DMS 273 (cell line): ENCODE data around the gene PTPN7.
"Not testable (repeated sequence)": the region's sequence is repeated elsewhere in the genome, so short reads cannot be mapped to it uniquely, and the experiment has no call there.

Experiments
- DNase-seq: peaks from one replicate; lab custom pipeline; 2025; ENCODE audit not compliant: unreplicated experiment; lab: John Stamatoyannopoulos, UW

PTPN7 gene

DNA sequence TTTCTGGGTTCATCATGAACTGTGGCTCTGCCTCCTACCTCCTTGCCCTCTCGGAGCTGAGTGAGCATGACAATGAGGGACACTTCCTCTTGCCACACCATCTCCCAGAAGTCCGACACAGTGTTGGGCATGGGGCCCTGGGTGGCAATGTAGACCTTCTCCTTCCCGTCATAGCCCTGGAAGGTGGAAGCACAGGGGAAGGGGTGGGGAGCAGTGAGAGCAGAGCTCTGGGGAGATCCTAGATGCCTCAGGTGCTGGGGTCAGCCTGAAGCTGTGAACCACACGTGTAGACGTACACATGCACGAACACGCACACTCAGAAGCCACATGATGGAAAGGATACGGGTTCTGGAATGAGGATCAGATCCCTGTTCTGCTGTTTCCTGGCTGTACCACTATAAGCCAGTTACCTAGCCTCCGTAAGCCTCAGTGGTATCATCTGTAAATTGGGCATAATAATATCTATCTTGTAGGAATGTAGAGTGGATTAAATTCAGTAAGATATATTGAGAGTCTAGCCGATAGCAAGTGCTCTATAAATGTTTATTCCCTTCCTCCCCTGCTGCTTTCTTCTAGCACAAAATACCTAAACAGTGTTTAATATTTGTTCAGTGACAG lies 6.1 kb downstream of the PTPN7 start:
- DNase-seq: no peak

DNA sequence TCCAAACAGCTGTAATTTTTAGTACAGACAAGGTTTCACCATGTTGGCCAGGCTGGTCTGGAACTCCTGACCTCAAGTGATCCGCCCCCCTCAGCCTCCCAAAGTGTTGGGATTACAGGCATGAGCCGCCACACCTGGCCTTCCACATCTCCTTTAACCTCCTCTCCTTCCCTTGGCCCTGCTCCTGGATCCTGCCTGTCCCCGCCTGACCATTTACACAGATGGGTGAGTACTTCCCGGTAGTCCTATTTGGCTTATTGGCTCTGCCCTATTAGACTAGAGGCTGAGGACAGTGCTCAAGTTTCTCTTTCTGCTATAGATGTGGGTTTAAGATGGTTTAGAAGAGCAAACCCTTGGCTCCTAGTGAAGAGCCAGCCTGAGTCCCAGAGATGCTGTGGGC lies 7.1 kb downstream of the PTPN7 start:
- no peak for DNase-seq

DNA sequence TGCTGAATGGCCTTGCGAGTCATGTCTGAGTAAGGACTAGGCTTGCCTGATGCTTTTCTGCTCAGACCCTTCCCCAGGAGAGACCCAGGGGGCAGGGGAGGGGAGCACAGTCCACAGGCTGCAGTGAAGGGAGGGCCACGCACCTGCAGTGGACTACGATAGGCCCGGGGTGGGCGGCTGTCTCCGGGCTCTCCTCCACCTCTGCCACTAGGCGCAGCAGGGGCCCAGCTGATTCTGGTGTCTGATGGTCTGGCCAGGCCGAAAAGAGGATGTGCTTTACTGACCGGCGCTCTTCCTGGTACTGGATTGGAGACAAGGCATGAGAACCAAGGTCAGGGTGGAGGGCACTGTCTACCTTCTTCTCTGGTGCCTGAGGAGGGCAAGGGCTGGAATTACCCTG lies 8.0 kb downstream of the PTPN7 start:
- no peak for DNase-seq

DNA sequence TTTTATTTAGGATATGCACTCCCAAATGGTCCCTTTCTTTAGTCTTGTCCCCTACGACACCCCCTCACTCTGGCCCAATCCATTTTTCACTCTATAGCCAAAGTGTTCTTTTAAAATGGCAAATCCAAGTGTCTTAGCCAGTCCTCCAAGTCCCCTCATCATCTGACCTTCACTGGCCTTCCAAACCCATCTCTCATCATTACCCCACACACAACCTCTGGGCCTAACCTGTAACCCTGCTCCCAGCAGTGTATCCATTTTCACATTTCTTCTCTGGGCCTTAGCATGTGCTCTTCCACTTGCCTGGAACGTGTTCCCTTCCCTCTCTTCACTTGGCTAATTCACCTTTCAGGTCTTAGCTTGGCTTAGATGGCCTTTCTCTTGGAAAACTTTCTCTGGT lies 9.4 kb downstream of the PTPN7 start:
- DNase-seq: no peak

DNA sequence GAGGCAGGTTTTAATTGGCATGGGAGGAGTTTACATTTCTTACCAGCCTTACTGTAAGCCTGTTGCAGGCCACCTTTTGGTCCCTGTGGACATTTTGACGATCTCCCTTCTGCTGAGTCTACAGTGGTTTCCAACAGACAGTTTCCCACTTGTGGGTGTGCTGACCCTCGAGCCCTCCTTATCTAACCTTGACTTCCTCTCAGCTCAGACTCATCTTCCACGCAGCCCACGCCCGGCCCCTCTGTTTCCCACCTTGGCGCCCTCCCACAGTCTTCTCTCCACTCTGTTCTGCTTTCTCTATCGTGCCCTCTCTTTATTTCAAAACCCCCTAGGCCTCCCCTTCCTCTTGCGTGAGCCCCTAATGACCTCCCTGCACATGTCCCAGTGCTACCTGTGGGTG lies 9.8 kb downstream of the PTPN7 start:
- no peak for DNase-seq

DNA sequence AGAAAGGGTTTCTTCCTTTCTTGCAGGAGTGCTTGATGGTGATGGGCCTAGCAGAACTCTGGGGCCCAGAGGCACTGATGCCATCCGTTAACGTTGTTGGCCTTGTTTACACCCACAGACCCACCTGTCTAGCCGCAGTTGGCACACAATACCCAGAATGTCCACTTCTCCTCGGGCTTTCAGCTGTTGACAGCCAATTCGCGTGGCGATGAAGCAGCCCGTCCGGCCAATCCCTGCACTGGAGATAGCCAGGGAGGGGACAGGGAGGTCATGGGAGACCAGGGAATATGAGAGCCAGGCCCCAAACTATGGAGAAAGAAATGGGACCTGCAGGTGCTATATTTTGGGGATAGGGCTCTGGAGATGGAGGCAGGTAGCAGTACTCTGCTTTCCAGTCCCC lies 10.2 kb downstream of the PTPN7 start:
- DNase-seq: no peak

DNA sequence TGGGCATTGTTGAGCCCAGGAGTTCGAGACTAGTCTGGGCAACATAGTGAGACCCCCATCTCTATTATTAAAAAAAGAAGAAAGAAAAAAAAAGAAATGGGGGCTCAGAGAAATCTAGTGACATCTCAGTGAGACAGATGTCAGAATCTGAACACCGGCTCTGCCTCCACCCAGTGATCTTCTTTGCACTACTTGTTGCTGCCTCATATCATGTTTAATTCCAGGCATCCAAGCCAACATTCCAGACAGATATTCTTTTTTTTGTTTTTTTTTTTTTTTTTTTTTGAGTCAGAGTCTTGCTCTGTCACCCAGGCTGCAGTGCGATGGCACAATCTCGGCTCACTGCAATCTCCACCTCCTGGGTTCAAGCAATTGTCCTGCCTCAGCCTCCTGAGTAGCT lies 10.8 kb downstream of the PTPN7 start:
- no peak for DNase-seq

DNA sequence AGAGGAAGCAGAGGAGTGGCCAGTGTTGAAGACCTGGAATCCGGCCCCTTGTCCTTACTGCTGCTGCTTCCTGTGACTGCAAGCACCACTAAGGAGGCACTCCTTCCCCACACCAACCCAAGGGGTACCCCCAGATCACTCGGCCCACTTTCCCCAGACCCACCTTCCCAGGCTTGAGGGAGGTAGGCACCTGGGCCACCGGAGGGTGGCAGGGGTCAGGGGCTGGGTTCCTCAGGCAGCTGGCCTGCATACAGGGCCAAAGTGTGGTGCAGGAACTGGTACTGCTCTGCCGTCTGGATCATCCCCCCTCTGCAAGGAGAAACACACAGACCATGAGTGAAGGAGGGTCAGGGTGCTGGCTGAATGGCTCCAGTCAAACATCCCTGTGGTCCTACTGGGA lies 12.0 kb downstream of the PTPN7 start:
- DNase-seq: no peak

DNA sequence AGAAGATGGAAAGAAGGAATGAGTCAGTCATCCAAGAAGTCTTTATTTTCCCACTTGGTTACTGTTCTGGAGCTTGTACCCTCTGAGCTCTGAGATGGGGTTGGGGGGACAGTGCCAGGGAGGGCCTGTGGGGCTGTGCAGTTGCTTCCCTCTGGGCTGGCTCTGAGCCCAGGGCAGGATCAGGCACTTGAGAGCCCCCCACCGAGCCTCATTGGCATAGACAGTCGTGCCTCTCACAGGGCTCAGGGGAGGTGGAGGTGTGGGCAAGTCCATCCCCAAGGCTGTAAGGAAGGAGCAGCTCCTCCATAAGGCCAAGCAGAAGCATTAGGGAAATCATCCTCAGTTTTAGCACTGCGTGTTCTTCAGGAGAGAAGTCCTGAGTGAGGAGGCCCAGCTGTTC lies 13.4 kb downstream of the PTPN7 start:
- no peak for DNase-seq

DNA sequence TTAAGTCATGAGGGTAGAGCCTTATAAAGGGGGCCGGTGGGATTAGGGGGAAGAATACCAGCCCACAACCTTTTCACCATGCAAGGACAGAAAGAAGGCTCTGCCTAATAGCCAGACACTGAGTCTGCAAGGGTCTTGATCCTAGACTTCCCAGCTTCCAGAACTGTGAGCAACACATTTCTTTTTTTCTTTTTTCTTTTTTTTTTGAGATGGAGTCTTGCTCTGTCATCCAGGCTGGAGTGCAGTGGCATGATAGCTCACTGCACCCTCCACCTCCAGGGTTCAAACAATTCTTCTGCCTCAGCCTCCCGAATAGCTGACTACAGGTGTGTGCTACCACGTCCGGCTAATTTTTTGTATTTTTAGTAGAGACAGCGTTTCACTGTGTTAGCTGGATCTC lies 14.1 kb downstream of the PTPN7 start:
- DNase-seq: no peak

DNA sequence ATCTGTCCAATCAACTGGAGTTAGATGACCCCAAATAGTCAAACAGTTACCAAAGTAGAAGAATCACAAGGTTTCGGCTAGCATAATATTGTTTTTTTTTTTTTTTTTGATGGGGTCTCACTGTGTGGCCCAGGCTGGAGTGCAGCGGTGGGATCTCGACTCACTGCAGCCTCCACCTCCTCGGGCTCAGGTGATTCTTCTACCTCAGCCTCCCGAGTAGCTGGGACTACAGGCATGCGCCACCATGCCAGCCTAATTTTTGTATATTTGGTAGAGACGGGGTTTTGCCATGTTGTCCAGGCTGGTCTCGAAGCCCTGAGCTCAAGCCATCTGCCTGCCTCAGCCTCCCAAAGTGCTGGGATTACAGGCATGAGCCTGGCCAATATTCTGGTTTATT lies 14.7 kb downstream of the PTPN7 start:
- DNase-seq: not testable (repeated sequence)

DNA sequence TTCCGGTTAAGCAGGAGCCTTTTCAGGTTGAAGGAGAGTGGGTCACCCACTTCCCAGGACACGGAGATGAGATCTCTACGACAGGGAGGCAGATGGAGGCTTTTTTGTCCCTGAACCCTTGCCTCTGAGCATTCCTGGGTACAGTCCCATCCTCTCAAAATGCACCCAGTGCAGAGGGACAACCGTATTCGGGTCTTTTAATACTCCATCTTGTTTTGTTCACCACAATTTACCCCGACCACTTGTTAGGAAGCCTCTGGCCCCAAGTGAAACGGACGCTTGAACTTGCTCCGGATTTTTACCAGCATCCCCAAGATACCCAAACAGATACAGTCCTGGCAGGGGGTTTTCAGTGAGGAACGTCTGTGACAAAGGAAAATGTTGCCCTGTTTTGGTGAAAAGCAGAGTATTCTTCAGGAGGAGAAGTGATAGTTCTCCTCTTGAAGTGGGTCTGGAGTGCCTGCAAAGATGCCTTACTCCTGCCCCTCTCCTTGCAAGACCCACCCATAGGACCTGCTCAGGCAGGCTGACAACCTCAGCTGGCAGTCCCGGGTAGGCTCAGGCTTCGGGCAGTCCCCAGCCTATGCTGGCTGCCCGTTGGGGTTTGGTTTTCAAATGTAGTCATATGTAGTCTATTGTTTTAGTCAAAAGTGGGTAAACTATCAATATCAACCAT lies 15.2 kb downstream of the PTPN7 start:
- no peak for DNase-seq

DNA sequence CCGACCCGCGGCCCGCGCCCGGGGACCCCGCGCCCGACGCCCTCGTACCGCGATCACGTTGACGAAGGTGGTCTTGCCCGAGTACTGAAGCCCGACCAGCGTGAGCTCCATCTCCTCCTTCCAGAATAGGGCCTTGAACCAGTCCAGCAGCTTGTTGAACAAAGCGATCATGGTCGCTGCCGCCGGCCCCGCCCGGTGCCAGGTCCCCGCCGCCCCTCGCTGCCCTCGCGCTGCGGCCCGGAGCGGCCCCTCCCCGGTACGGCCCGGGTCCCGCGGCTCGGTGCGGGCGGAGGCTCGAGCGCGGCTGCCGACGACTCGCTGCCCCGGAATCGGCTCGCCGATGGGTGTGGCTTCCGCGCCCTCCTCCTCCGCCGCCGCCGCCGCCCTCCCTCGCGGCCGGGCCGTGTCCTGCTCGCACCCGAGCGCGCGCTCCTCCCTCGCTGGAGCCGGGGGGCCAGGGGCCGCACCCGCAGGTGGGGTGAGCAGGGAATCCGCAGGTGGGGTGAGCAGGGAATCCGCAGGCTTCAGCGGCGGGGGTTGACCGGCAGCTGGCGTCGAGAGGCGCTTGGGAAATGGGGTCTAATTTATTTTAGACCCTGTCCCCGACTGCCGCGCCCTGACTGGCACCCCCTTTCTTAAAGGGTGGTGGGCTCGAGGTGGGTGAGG lies 15.9 kb downstream of the PTPN7 start, which contains the start of gene ARL8A:
Gene ARL8A, minus strand, starts transcription at position 336 of the 666 bp plus-strand sequence. Its CDS starts 165 bp downstream, at position 171.
- DNase-seq: peak; percentile 82

DNA sequence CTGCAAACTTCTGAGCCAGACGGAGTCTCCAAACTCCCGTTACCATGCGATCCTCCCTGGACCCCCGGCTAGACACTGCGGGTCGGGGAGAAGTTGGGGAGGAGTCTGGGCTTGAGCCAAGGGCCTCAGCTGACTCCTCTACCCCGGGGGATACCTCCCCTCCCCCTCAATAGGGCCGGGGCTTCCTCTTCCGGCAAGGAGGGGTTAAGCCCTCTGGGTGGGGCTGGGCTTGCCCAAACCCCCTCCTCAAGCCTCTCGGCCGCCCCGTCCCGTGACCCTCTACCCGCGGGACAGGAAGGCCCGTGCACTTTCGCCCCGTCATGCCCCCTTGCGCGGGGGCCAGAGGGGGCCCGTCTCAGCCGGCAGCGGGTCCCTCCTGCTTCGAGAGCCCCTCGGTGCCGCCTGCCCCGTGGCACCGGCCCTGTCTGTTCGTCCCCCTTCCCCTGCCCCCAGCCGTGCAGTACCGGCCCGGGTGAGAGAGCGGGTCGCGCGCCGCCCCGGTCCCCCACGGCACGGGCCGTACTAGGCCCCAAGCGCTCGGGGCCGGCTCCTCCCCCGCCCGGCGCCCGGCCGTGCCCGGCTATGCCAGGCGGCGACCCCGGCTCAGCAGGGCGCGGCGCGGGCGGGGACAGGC lies 16.5 kb downstream of the PTPN7 start:
- peak; percentile 51 for DNase-seq

DNA sequence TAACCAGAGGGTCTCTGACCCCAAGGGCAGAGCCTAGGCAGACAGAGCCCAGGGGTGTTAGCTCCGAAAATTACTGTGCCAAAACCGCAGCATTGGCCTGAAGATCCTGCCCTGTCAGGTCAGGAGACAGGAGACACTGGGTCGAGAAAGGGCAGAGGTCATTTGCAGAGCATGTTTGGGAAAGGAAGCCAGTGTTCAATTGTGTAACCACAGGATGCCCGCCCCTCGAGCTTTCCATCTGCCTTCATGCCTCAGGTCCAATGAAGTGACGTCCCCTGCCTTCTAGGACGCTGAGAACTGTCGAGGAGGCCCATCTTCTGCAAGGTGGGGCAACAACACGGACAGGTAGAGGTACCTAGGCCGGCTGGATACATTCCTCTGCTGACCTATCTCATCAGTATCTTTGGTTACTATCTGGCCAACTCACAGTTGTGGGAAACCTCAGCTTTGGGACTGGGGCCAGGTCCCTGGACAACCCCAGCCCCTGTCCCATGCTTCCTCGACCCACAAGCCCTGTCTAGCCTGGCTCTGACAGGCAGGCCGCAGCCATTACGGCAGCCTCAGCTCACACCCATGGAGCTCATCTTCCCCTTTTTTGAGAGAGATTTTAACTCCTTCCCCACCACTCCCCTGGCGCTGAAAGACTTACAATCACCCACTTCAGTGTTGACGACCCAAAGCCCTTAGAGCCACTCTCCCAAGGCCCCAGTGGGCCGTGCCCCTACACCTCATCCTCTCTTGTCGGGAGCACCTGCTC lies 17.2 kb downstream of the PTPN7 start:
- no peak for DNase-seq

DNA sequence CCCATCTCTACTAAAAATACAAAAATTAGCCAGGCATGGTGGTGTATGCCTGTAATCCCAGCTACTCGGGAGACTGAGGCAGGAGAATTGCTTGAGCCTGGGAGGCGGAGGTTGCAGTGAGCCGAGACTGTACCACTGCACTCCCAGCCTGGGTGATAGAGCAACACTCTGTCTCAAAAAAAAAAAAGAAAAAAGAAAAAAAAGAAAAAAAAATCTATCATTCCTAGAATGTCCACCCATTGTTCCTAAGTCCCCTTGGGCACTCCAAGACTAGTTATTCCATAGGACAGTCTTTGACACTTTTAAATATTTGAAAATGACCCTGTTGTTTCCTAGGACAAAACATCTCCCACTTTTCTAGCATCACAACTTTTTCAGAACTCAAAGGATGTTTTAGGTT lies 18.9 kb downstream of the PTPN7 start:
- not testable (repeated sequence) for DNase-seq

DNA sequence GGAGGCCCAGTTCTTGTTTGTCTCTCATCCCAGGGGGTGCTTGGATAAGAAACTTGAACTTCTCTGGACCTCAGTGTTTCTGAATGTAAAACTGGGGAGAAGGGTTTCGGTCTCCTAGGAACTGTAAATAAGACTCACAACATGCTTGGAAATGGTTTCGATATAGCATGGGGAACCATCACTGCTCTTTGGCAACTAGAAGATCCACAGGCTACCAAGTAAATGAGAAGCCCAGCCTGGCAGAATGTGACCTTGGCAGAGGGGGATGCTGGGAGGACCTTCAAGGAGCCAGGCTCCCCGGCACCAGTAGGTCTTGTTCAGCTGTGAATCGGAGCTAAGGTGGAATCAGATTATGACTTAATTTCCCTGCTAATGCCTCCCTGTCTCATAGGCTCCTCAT lies 19.6 kb downstream of the PTPN7 start:
- no peak for DNase-seq

DNA sequence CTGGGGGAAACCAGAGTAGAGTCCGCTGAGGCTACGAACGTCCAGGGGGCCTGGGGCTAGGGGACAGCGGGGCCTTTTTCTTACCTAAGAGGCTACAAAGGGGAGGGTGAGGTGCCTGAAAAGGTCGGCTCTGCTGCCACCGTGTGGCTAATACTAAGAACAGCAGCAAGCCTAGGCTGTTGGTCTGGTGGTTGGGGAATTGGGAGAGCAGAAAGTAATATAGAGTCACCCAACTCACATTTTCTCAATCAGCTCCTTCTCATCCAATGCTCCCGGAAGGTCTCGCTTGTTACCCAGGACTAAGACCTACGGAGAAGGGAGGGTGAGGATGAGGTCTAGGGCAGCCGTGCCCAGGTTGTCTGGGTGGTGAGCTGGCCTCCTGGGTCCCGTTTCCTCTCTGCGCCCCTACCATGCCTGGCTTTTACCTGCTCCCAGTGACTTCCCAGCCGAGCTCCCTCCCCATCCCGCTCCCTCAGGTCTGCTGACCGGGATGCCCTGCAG lies 25.1 kb downstream of the PTPN7 start:
- peak; percentile 86 for DNase-seq

DNA sequence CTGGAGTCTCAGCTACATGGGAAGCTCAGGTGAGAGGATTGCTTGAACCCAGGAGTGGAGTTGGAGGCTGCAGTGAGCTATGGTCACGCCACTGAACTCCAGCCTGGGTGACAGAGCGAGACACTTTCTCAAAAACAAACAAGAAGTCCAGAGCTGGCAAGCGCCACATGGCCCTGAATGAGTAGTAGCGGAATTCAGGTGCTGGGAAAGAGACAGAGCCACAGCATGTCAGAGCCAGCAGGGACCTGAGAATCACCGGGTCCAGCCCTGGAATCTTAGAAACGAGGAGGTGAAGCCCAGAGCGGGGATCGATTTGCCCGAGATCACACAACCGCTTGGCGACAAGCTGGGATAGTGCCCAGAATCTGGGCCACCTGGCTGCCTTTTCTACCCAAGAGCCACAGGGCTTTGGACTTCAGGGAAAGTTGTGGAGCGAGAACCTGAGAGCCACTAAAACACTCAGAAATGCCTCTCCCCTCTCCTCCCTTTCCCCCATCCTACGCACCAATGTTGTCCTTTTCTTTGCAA lies 25.7 kb downstream of the PTPN7 start:
- DNase-seq: peak; percentile 52

DNA sequence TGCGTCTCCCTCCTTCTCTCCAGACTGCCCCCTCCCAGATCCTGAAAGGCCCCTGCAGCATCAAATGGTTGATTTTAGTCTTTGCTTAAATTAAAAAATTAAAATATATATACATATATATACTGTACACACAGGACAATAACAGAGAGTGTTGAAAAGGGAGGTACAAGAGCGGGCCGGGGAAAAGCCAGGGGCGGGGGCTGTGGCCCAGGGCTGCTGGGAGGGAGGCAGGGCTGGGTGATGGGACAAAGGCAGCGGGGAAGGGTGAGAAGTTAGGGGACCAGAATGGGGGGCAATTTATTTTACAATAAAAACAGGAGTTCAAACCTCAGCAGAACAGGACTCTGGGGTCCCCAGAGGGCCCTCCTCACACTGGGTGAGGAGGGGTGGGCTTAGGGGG lies 26.4 kb downstream of the PTPN7 start:
- DNase-seq: no peak

DNA sequence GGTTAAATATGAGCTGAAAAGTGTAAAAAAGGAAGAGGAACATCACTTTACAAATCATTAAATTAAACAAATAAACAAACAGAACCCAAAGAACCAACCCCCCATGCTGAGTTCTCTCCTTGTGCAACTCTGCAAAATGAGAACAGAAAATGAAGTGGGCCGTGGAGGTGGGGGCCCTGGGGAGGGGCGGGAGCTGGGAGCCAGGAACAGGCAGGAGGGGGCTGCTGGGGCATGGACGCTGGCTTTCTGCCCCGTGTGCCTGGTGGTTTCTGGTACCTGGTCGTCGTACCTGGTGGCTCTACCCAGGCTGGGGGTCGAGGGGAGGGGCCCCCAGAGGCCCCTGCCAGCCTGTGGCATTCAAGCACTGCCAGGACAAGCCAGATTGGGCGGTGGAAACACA lies 26.9 kb downstream of the PTPN7 start:
- no peak for DNase-seq
